Bronchial epithelial cell (primary cell): ENCODE data around the gene SMYD2. TPM values are rescaled to one million over a fixed set of nuclear protein-coding genes. Genes with fewer than 3 reads are reported as not detected.
"Not testable (repeated sequence)": the region's sequence is repeated elsewhere in the genome, so short reads cannot be mapped to it uniquely, and the experiment has no call there.

Experiments
- DNase-seq: peaks from one replicate; pipeline ENCODE4 v3.0.0-alpha.2; 2010; ENCODE audit warnings: low read depth
- FAIRE-seq: peaks from 2 replicates; lab custom pipeline; 2011; peaks lifted over from hg19 to GRCh38; lab: Jason Lieb, UNC
- H3K27me3 ChIP-seq: 2 replicates; pipeline ENCODE4 v1.5.1; 2011; ENCODE audit warnings: low read length; ENCODE audit not compliant: control insufficient read depth, insufficient read depth
- H3K36me3 ChIP-seq: 2 replicates; pipeline ENCODE4 v1.5.1; 2011; ENCODE audit warnings: low read length; ENCODE audit not compliant: control insufficient read depth, insufficient read depth
- H3K4me3 ChIP-seq: 2 replicates; pipeline ENCODE4 v1.5.1; 2011; ENCODE audit warnings: mild to moderate bottlenecking, low read depth, low read length, control low read depth
- total RNA-seq: library from RNA; depleted of rRNA; stranded (reverse); fragments of >200 nt; gene quantifications from 2 replicates; pipeline ENCODE4 v1.2.1, GENCODE V29; 2014
- TF ChIP-seq, protein P1 (sequence below): IDR thresholded peaks from 2 replicates; pipeline ENCODE4 v1.5.1; 2011; ENCODE audit warnings: mild to moderate bottlenecking, moderate library complexity, low read length, control low read depth, inconsistent platforms; ENCODE audit not compliant: insufficient read depth, severe bottlenecking

Gene SMYD2
- total RNA-seq, 1 donor from 2014 or later: 58.4 TPM

DNA sequence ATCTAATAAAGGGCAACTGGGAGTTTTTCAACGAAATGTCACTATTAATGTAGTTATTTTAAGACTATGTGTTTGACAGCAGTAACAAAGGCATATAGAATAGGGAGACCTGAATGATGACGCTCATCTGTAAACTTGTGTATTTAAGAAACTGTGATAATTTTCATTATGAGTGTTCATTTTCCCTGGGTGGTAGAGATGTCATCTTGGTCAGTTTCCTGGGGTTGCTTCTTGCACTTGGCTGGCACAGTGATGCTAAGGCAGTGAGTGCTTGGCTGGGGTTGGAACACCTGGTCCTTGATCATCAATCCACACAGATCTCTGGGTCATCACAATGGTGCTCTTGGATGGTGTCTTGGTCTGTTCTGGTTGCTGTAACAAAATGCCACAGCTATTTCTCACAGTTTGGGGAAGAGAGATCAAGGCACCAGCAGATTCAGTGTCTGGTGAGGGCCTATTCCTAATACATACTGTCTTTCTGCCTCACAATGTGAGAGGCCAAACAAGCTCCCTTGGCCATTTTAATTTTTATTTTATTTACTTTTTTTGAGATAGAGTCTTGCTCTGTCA lies 7.9 kb upstream of the SMYD2 start:
- H3K4me3 ChIP-seq: no peak overlapping the region
- no peak for DNase-seq
- no peaks in the 10 kb centered on the region for H3K36me3 ChIP-seq
- TF ChIP-seq, protein P1, sequence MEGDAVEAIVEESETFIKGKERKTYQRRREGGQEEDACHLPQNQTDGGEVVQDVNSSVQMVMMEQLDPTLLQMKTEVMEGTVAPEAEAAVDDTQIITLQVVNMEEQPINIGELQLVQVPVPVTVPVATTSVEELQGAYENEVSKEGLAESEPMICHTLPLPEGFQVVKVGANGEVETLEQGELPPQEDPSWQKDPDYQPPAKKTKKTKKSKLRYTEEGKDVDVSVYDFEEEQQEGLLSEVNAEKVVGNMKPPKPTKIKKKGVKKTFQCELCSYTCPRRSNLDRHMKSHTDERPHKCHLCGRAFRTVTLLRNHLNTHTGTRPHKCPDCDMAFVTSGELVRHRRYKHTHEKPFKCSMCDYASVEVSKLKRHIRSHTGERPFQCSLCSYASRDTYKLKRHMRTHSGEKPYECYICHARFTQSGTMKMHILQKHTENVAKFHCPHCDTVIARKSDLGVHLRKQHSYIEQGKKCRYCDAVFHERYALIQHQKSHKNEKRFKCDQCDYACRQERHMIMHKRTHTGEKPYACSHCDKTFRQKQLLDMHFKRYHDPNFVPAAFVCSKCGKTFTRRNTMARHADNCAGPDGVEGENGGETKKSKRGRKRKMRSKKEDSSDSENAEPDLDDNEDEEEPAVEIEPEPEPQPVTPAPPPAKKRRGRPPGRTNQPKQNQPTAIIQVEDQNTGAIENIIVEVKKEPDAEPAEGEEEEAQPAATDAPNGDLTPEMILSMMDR: no peak
- H3K27me3 ChIP-seq: no peaks in the 10 kb centered on the region
- no peak for FAIRE-seq

DNA sequence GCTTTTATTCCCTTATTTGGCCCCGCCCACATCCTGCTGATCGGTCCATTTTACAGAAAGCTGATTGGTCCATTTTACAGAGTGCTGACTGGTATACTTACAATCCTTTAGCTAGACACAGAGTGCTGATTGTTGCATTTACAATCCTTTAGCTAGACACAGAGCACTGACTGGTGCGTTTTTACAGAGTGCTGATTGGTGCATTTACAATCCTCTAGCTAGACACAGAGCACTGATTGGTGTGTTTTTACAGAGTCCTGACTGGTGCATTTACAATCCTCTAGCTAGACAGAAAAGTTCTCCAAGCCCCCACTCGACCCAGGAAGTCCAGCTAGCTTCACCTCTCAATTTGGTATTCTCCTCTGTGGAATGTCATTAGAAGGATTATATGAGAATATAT lies 5.3 kb upstream of the SMYD2 start:
- H3K4me3 ChIP-seq, FAIRE-seq, H3K36me3 ChIP-seq, H3K27me3 ChIP-seq, DNase-seq: not testable (repeated sequence)

DNA sequence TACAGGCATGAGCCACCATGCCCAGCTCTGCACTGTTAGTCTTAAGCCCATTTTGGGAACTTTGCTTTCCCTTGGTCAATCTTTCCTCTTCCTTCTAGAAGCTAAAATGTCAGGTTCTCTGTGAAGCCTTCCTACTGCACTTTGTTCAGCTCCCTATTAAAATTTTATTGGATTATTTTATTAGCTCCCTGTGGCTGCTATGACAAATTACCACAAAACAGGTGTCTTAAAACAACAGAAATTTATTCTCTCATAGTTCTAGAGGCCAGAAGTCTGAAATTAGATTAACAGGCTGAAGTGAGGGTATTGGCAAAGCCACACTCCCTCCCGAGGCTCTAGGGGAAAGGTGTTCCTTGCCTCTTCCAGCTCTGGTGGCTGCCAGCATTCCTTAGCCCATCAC lies 4.2 kb upstream of the SMYD2 start:
- no peak for FAIRE-seq
- TF ChIP-seq, protein P1: no peak

GRCh38 chr1:214277704-214278635 lies 3.0 kb upstream of the SMYD2 start:
- DNase-seq: no peak
- no peaks in the 10 kb centered on the region for H3K27me3 ChIP-seq
- H3K36me3 ChIP-seq: no peaks in the 10 kb centered on the region
- no peak overlapping the region for H3K4me3 ChIP-seq
- no peak for FAIRE-seq
- TF ChIP-seq, protein P1: no peak

More for the DNA sequence above, 4.2 kb upstream of the SMYD2 start:
- Histone ChIP-seq H3K4me3 (no peak overlapping the region), H3K27me3 (no peaks in the 10 kb centered on the region), H3K36me3 (no peaks in the 10 kb centered on the region)
- DNase-seq: no peak

- TF ChIP-seq, protein P1: no peak
- peak overlapping the region; percentile 63 for H3K4me3 ChIP-seq
- no peaks in the 10 kb centered on the region for H3K27me3 ChIP-seq
- DNase-seq (peak; percentile 47), FAIRE-seq (no peak)
- no peaks in the 10 kb centered on the region for H3K36me3 ChIP-seq
These were observed 456 bp upstream of the SMYD2 start for GRCh38 chr1:214280386-214281020.
